Measurements from ENCODE around the gene CASP2. TPM values are rescaled to one million over a fixed set of nuclear protein-coding genes. Genes with fewer than 3 reads are reported as not detected.

CASP2 gene
- total and polyA plus RNA-seq, 2 of the 8 experiments (the other 6 are each of a cell fraction or from before 2014, with no cell fraction given): 23.7 to 35.3 TPM

DNA sequence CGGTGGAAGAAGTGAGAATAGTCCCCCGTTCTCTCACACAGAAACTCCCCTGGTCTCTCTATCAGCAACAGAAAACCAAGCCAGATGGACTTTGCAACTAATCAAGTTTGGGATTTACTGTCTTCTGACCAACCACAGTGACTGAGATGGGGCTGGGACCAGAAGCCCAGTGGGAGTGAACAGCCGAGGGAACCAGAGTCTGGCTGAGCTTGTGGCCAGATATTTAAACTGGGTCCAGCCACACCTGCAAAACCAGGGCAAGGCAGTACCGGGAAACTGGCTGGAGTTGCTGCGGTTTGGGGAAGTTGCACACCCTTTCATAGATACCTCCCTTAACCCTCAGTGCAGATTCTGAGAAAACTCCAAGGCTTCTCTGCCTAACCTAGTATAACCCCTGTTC lies 18.9 kb upstream of the CASP2 start (continued):
- TF ChIP-seq EP300 (IDR thresholded peaks at IDR 0.05; ENCODE audit: borderline replicate concordance in 1 of 2, low read depth in 2 of 2, low read length in 2 of 2): no peak
- no peak for TF ChIP-seq RBBP5 (IDR thresholded peaks at IDR 0.05; ENCODE audit: borderline replicate concordance, low read depth, low read length)
- no peak for TF ChIP-seq KDM5A (IDR thresholded peaks at IDR 0.05; ENCODE audit: low read length)
- no peak for TF ChIP-seq SIX5 (IDR thresholded peaks at IDR 0.05; ENCODE audit: low read depth, low read length)
- no peak for TF ChIP-seq BCL11A (IDR thresholded peaks at IDR 0.05; ENCODE audit: low read depth in 2 of 2, low read length in 2 of 2)
- no peak for TF ChIP-seq GTF2F1 (IDR thresholded peaks at IDR 0.05; ENCODE audit: borderline replicate concordance, low read depth, low read length)
- TF ChIP-seq, protein P1, sequence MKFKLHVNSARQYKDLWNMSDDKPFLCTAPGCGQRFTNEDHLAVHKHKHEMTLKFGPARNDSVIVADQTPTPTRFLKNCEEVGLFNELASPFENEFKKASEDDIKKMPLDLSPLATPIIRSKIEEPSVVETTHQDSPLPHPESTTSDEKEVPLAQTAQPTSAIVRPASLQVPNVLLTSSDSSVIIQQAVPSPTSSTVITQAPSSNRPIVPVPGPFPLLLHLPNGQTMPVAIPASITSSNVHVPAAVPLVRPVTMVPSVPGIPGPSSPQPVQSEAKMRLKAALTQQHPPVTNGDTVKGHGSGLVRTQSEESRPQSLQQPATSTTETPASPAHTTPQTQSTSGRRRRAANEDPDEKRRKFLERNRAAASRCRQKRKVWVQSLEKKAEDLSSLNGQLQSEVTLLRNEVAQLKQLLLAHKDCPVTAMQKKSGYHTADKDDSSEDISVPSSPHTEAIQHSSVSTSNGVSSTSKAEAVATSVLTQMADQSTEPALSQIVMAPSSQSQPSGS (IDR thresholded peaks at IDR 0.05; ENCODE audit: low read length): no peak
- no peak for TF ChIP-seq RNF2 (IDR thresholded peaks at IDR 0.05; ENCODE audit: borderline replicate concordance, low read depth, low read length, missing control alignments, poor library complexity, severe bottlenecking)

All from H1 (cell line).